Gastrocnemius medialis (tissue), 4 donors: ENCODE data around the gene RTEL1. TPM values are rescaled to one million over a fixed set of nuclear protein-coding genes. Genes with fewer than 3 reads are reported as not detected.
"Not testable (repeated sequence)": the region's sequence is repeated elsewhere in the genome, so short reads cannot be mapped to it uniquely, and the experiment has no call there.

Experiments
- ATAC-seq, 2 donors: fragments of 150-250 bp; one replicate each; pipeline ENCODE4 v1.9.1; 2016
- DNase-seq, 2 donors: peaks; one replicate each; pipeline ENCODE4 v3.0.0-alpha.2; 2019
- H3K27ac ChIP-seq, 4 donors: fragments of 200-600 bp; sonication (generic); 1 replicate in 1 of 4; 2 replicates in 3 of 4; pipeline ENCODE4 v1.5.1; 2016 to 2018; ENCODE audit warnings: mild to moderate bottlenecking in 2 of 4, moderate library complexity in 1 of 4
- H3K27me3 ChIP-seq, 3 donors: fragments of 200-600 bp; sonication (generic) in 2 of 3; 1 replicate in 1 of 3; 2 replicates in 2 of 3; pipeline versions ENCODE4 v1.5.1 to v1.6.0; 2016 to 2019; ENCODE audit warnings: mild to moderate bottlenecking in 1 of 3, moderate library complexity in 1 of 3
- H3K36me3 ChIP-seq, 2 donors: fragments of 200-600 bp; sonication (generic) in 1 of 2; one replicate each; pipeline ENCODE4 v1.5.1; 2017 to 2018
- H3K4me1 ChIP-seq, 2 donors: fragments of 200-600 bp; sonication (generic) in 1 of 2; one replicate each; pipeline ENCODE4 v1.5.1; 2016 to 2017; ENCODE audit warnings: mild to moderate bottlenecking in 2 of 2
- H3K4me3 ChIP-seq, 4 donors: fragments of 200-600 bp; sonication (generic) in 3 of 4; 1 replicate in 1 of 4; 2 replicates in 3 of 4; pipeline ENCODE4 v1.5.1; 2016 to 2019; ENCODE audit warnings: mild to moderate bottlenecking in 2 of 4
- H3K9me3 ChIP-seq, 3 donors: fragments of 200-600 bp; sonication (generic) in 2 of 3; 1 replicate in 1 of 3; 2 replicates in 2 of 3; pipeline ENCODE4 v1.5.1; 2016 to 2019
- CTCF ChIP-seq, 5 experiments: fragments of 450-650 bp in 3 of 5; fragments of 200-600 bp in 2 of 5; sonication (generic) in 2 of 5; IDR thresholded peaks in 4 of 5; conservative IDR thresholded peaks in 1 of 5; 1 replicate in 4 of 5; 2 replicates in 1 of 5; pipeline ENCODE4 v1.5.1; 2016 to 2019; ENCODE audit warnings: antibody characterized with exemption in 5 of 5, mild to moderate bottlenecking in 3 of 5, moderate library complexity in 3 of 5
- POLR2A ChIP-seq, 2 donors: fragments of 450-650 bp; IDR thresholded peaks; one replicate each; pipeline ENCODE4 v1.6.1; 2017; ENCODE audit warnings: antibody characterized with exemption in 2 of 2, mild to moderate bottlenecking in 2 of 2, moderate library complexity in 2 of 2
- in situ Hi-C, 4 donors: fragments of 200-750 bp; cut with MboI; loops; one replicate each; pipeline versions ENCODE4 v1.15.0 to v1.8.0; 2017; ENCODE audit warnings: low sequenced_read_pairs in 4 of 4
- intact Hi-C: fragments of 100-400 bp; cut with DNase I; formaldehyde crosslinking; loops from one replicate; pipeline ENCODE4 v1.15.1; 2023; ENCODE audit warnings: low total_unique reads
- total RNA-seq, 4 donors: library from RNA; depleted of rRNA; stranded (reverse); fragments of >200 nt; gene quantifications; one replicate each; pipeline versions ENCODE4 v1.1.0 to v1.2.3, GENCODE V29; 2016

The RTEL1 gene
- total RNA-seq, 4 donors from 2014 or later, result 2.4 to 9.1 (median 6.0) TPM

- H3K4me1 ChIP-seq, result peaks cover 9 to 10% of the 10 kb centered on the region in 2 donors
- in situ Hi-C loops, result loop anchor here in 1 of 4 donors (25.0 kb wide), 1 partner anchor 103 kb away; the partner anchor contains the start of genes PTK6 and SRMS
Observed at GRCh38 chr20:63640086-63640485, 18.0 kb upstream of the RTEL1 start.

GRCh38 chr20:63640686-63641085 lies 17.4 kb upstream of the RTEL1 start:
- ATAC-seq, H3K36me3 ChIP-seq, H3K27me3 ChIP-seq, H3K4me1 ChIP-seq, H3K9me3 ChIP-seq, DNase-seq: not testable (repeated sequence)
- Histone ChIP-seq H3K4me3 (peak overlapping the region in 2 of 4 donors; percentile 7 to 60), H3K27ac (peak overlapping the region in 3 of 4 donors; percentile 75 to 80 (median 79))
- in situ Hi-C loops (loop anchor here in 1 of 4 donors (25.0 kb wide), 1 partner anchor 103 kb away; the partner anchor contains the start of genes PTK6 and SRMS), intact Hi-C loops (loop anchor here (1.0 to 5.0 kb wide), 2 partner anchors 13 to 97 kb away; partner anchors contain the start of genes GMEB2, LIME1 and SLC2A4RG)

More at GRCh38 chr20:63640086-63640485, 18.0 kb upstream of the RTEL1 start:
- Histone ChIP-seq H3K36me3 (no peaks in the 10 kb centered on the region), H3K27ac (peak overlapping the region; percentile 3 to 80 (median 77)), H3K4me3 (peak overlapping the region in 2 of 4 donors; percentile 7 to 60), H3K27me3 (no peaks in the 10 kb centered on the region), H3K9me3 (no peaks in the 10 kb centered on the region)
- intact Hi-C loops, result loop anchor here (5.0 kb wide), 1 partner anchor 97 kb away; the partner anchor contains the start of genes LIME1 and SLC2A4RG
- ATAC-seq (no peak), DNase-seq (no peak)
- no peak for TF ChIP-seq CTCF (IDR thresholded peaks at IDR 0.05 in 4 of 5, conservative IDR thresholded peaks at IDR 0.05 in 1 of 5)
- TF ChIP-seq POLR2A (IDR thresholded peaks at IDR 0.05), result no peak

GRCh38 chr20:63641146-63641791 lies 16.8 kb upstream of the RTEL1 start:
- H3K4me3 ChIP-seq, result peak overlapping the region; percentile 51 to 64 (median 59)
- no peaks in the 10 kb centered on the region for H3K36me3 ChIP-seq
- peak overlapping the region; percentile 71 to 75 (median 73) for H3K27ac ChIP-seq
- peak in 1 of 2 donors; percentile 8 for TF ChIP-seq POLR2A (IDR thresholded peaks at IDR 0.05)
- TF ChIP-seq CTCF (IDR thresholded peaks at IDR 0.05 in 4 of 5, conservative IDR thresholded peaks at IDR 0.05 in 1 of 5), result no peak
- in situ Hi-C loops, result loop anchor here in 1 of 4 donors (25.0 kb wide), 1 partner anchor 104 kb away; the partner anchor contains the start of genes PTK6 and SRMS
- no peaks in the 10 kb centered on the region for H3K27me3 ChIP-seq
- peaks cover 9 to 10% of the 10 kb centered on the region in 2 donors for H3K4me1 ChIP-seq
- no peaks in the 10 kb centered on the region for H3K9me3 ChIP-seq
- ATAC-seq, result peak; percentile 35 to 49
- intact Hi-C loops, result loop anchor here (1.0 to 5.0 kb wide), 2 partner anchors 14 to 96 kb away; partner anchors contain the start of genes GMEB2, LIME1 and SLC2A4RG
- no peak for DNase-seq

GRCh38 chr20:63641792-63642523 lies 16.2 kb upstream of the RTEL1 start:
- no peaks in the 10 kb centered on the region for H3K36me3 ChIP-seq
- ATAC-seq, result peak; percentile 80 to 82
- peaks cover 9 to 10% of the 10 kb centered on the region in 2 donors for H3K4me1 ChIP-seq
- in situ Hi-C loops, result loop anchor here in 1 of 4 donors (25.0 kb wide), 1 partner anchor 105 kb away; the partner anchor contains the start of genes PTK6 and SRMS
- intact Hi-C loops, result loop anchor here (1.0 to 5.0 kb wide), 3 partner anchors 15 to 95 kb away; partner anchors contain the start of genes GMEB2, LIME1, RTEL1 and SLC2A4RG
- TF ChIP-seq CTCF (IDR thresholded peaks at IDR 0.05 in 4 of 5, conservative IDR thresholded peaks at IDR 0.05 in 1 of 5), result peak in 4 of 5 experiments; percentile 39 to 67 (median 48)
- TF ChIP-seq POLR2A (IDR thresholded peaks at IDR 0.05), result no peak
- H3K9me3 ChIP-seq, result no peaks in the 10 kb centered on the region
- DNase-seq, result peak; percentile 82 to 83
- H3K27ac ChIP-seq, result peak overlapping the region; percentile 72 to 78 (median 76)
- no peaks in the 10 kb centered on the region for H3K27me3 ChIP-seq
- peak overlapping the region; percentile 60 to 70 (median 62) for H3K4me3 ChIP-seq
